H9 (cell line): ENCODE data around the gene KCNN2. TPM values are rescaled to one million over a fixed set of nuclear protein-coding genes. Genes with fewer than 3 reads are reported as not detected.

Experiments used
- DNase-seq: peaks from one replicate; pipeline ENCODE4 v3.0.0-alpha.2; 2017
- H2AFZ ChIP-seq: one replicate; pipeline ENCODE4 v1.6.1; 2013; ENCODE audit warnings: mild to moderate bottlenecking, low read length, control low read depth, moderate library complexity
- H2AK5ac ChIP-seq: 2 replicates; pipeline ENCODE4 v1.6.1; 2013; ENCODE audit warnings: low read length, control low read depth, mixed read lengths; ENCODE audit not compliant: insufficient read length
- H2BK120ac ChIP-seq: one replicate; pipeline ENCODE4 v1.6.1; 2013; ENCODE audit warnings: low read depth, mild to moderate bottlenecking, low read length, control low read depth, inconsistent platforms; ENCODE audit not compliant: poor library complexity, severe bottlenecking
- H2BK12ac ChIP-seq: 2 replicates; pipeline ENCODE4 v1.6.1; 2013; ENCODE audit warnings: low read length, control low read depth, mixed read lengths, low read depth; ENCODE audit not compliant: insufficient read length
- H2BK15ac ChIP-seq: 2 replicates; pipeline ENCODE4 v1.6.1; 2013; ENCODE audit warnings: low read depth, low read length, control low read depth
- H2BK20ac ChIP-seq: one replicate; pipeline ENCODE4 v1.6.1; 2013; ENCODE audit warnings: low read depth, mild to moderate bottlenecking, low read length, control low read depth, inconsistent platforms; ENCODE audit not compliant: poor library complexity, severe bottlenecking
- H2BK5ac ChIP-seq: 2 replicates; pipeline ENCODE4 v1.6.1; 2013; ENCODE audit warnings: low read length, control low read depth, mixed read lengths; ENCODE audit not compliant: insufficient read length
- H3K14ac ChIP-seq: 2 replicates; pipeline ENCODE4 v1.6.1; 2013; ENCODE audit warnings: low read length, control low read depth; ENCODE audit not compliant: insufficient read depth
- H3K18ac ChIP-seq: 2 replicates; pipeline ENCODE4 v1.6.1; 2013; ENCODE audit warnings: low read depth, mild to moderate bottlenecking, mixed read lengths, low read length, control low read depth; ENCODE audit not compliant: insufficient read length
- H3K23ac ChIP-seq: 2 replicates; pipeline ENCODE4 v1.6.1; 2013; ENCODE audit warnings: low read length, control low read depth, mixed read lengths, low read depth; ENCODE audit not compliant: insufficient read length
- H3K23me2 ChIP-seq: 2 replicates; pipeline ENCODE4 v1.6.1; 2013; ENCODE audit warnings: low read depth, mild to moderate bottlenecking, mixed read lengths, low read length, control low read depth; ENCODE audit not compliant: insufficient read length, poor library complexity, severe bottlenecking
- H3K27ac ChIP-seq: 2 replicates; pipeline ENCODE4 v1.5.1; 2013; ENCODE audit warnings: low read length, control low read depth, mixed read lengths, low read depth; ENCODE audit not compliant: insufficient read length
- H3K27me3 ChIP-seq: 2 replicates; pipeline ENCODE4 v1.6.1; 2013; ENCODE audit warnings: low read length, control low read depth, inconsistent platforms; ENCODE audit not compliant: insufficient read depth
- H3K4ac ChIP-seq: 2 replicates; pipeline ENCODE4 v1.6.1; 2013; ENCODE audit warnings: low read depth, mild to moderate bottlenecking, control low read depth, inconsistent platforms, low read length, moderate library complexity
- H3K4me1 ChIP-seq: 2 replicates; pipeline ENCODE4 v1.6.1; 2013; ENCODE audit warnings: low read length, control low read depth, inconsistent platforms; ENCODE audit not compliant: insufficient read depth
- H3K4me2 ChIP-seq: 2 replicates; pipeline ENCODE4 v1.6.1; 2013; ENCODE audit warnings: low read length, control low read depth, mixed read lengths; ENCODE audit not compliant: insufficient read length, insufficient read depth
- H3K56ac ChIP-seq: 2 replicates; pipeline ENCODE4 v1.6.1; 2013; ENCODE audit warnings: low read depth, mild to moderate bottlenecking, mixed read lengths, low read length, control low read depth; ENCODE audit not compliant: insufficient read length
- H3K79me1 ChIP-seq: 2 replicates; pipeline ENCODE4 v1.6.1; 2013; ENCODE audit warnings: low read depth, mild to moderate bottlenecking, moderate library complexity, low read length, control low read depth, inconsistent platforms; ENCODE audit not compliant: insufficient read depth, poor library complexity, severe bottlenecking
- H3K79me2 ChIP-seq: 2 replicates; pipeline ENCODE4 v1.6.1; 2013; ENCODE audit warnings: low read length, control low read depth, inconsistent platforms; ENCODE audit not compliant: insufficient read depth
- H3K9ac ChIP-seq: 2 replicates; pipeline ENCODE4 v1.6.1; 2013; ENCODE audit warnings: low read length, control low read depth, mixed read lengths; ENCODE audit not compliant: insufficient read length; ENCODE audit errors: extremely low read depth
- H3K9me3 ChIP-seq: one replicate; pipeline ENCODE4 v1.6.1; 2013; ENCODE audit warnings: low read depth, low read length, inconsistent platforms; ENCODE audit not compliant: control insufficient read depth
- H3T11ph ChIP-seq: one replicate; pipeline ENCODE4 v1.6.1; 2013; ENCODE audit warnings: mild to moderate bottlenecking, low read length, control low read depth, inconsistent platforms
- H4K20me1 ChIP-seq: one replicate; pipeline ENCODE4 v1.6.1; 2013; ENCODE audit not compliant: control insufficient read depth, insufficient read length, insufficient read depth
- H4K5ac ChIP-seq: 2 replicates; pipeline ENCODE4 v1.6.1; 2013; ENCODE audit warnings: low read depth, mild to moderate bottlenecking, mixed read lengths, low read length, control low read depth; ENCODE audit not compliant: insufficient read length
- H4K8ac ChIP-seq: replicated peaks from 2 replicates; pipeline ENCODE4 v1.6.1; 2013; ENCODE audit warnings: low read length, control low read depth, mixed read lengths, low read depth; ENCODE audit not compliant: insufficient read length
- H4K91ac ChIP-seq: 2 replicates; pipeline ENCODE4 v1.6.1; 2013; ENCODE audit warnings: low read depth, mild to moderate bottlenecking, moderate library complexity, mixed read lengths, low read length, control low read depth; ENCODE audit not compliant: insufficient read length
- H3K27ac Mint-ChIP-seq, 3 experiments: 2 replicates in 2 of 3; 3 replicates in 1 of 3; pipeline ENCODE4 v1.8.0; 2020 to 2021; ENCODE audit warnings: mixed read lengths in 3 of 3, mild to moderate bottlenecking in 1 of 3, moderate library complexity in 1 of 3
- H3K27me3 Mint-ChIP-seq: 2 replicates; pipeline ENCODE4 v1.8.0; 2021; ENCODE audit warnings: low read depth, mild to moderate bottlenecking, moderate library complexity, mixed read lengths
- H3K36me3 Mint-ChIP-seq, 3 experiments: 2 replicates in 2 of 3; 3 replicates in 1 of 3; pipeline ENCODE4 v1.8.0; 2020 to 2021; ENCODE audit warnings: low read depth in 3 of 3, mixed read lengths in 3 of 3; ENCODE audit not compliant: insufficient read depth in 1 of 3
- H3K4me1 Mint-ChIP-seq, 2 experiments: 2 replicates each; pipeline ENCODE4 v1.8.0; 2020; ENCODE audit warnings: mixed read lengths in 2 of 2
- H3K4me3 Mint-ChIP-seq, 2 experiments: 2 replicates in 1 of 2; 3 replicates in 1 of 2; pipeline ENCODE4 v1.8.0; 2020 to 2021; ENCODE audit warnings: mild to moderate bottlenecking in 2 of 2, mixed read lengths in 2 of 2, moderate library complexity in 1 of 2
- H3K9me3 Mint-ChIP-seq, 2 experiments: 2 replicates in 1 of 2; 3 replicates in 1 of 2; pipeline ENCODE4 v1.8.0; 2020; ENCODE audit warnings: mild to moderate bottlenecking in 2 of 2, mixed read lengths in 2 of 2, moderate library complexity in 1 of 2
- WGBS: extraction: QIAGEN DNeasy Blood & Tissue Kit; methylation state at CpG from one replicate; pipeline ENCODE4 v1.1.7; 2013; ENCODE audit warnings: missing lambda C conversion rate, low lambda C conversion rate, mixed read lengths; ENCODE audit not compliant: insufficient read length; ENCODE audit errors: extremely low coverage; 5-methylcytosine and 5-hydroxymethylcytosine counted together
- total RNA-seq: library from RNA; stranded (reverse); gene quantifications from 2 replicates; pipeline ENCODE4 v1.2.1, GENCODE V29; 2021
- TF ChIP-seq, protein P1 (sequence below): fragments of 200-600 bp; sonication (generic); conservative IDR thresholded peaks from 3 replicates; pipeline ENCODE4 v1.8.0; 2021; ENCODE audit warnings: antibody characterized with exemption, mild to moderate bottlenecking

The KCNN2 gene
- total RNA-seq, 1 experiment from 2014 or later, result 21.0 TPM

DNA sequence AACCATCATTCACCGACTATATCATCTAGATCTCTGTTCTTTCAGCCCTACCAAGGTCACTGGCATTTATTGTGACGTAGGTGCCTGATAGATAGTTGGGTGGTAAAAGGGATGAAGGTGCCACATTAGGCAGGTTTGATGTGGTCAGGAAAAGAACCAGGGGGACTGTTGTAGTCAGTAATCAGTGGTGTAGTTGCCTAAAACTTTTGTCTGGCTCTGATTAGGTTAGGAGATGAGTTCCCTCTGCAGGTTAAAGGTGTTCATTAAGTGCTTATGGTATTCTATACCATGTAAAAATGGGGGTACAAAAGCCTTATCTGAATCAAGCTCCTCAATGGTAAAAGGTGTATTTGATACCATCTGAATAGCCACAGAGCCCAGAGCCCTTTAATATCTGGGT is 55.6 kb downstream of the KCNN2 start:
- no peak overlapping the region for H3K18ac ChIP-seq
- no peaks in the 10 kb centered on the region for H3K27me3 ChIP-seq
- H4K20me1 ChIP-seq, result no peaks in the 10 kb centered on the region
- H3K23me2 ChIP-seq, result no peaks in the 10 kb centered on the region
- H3K4me1 ChIP-seq, result no peaks in the 10 kb centered on the region; the same call in 1 of the 2 replicates
- no peak overlapping the region for H4K5ac ChIP-seq
- no peak overlapping the region for H3K9ac ChIP-seq
- Mint-ChIP-seq H3K4me3 (no peak overlapping the region), H3K4me1 (peaks cover 15 to 29% of the 10 kb centered on the region in 2 experiments; a peak in 3 of 4 replicates), H3K27me3 (no peaks in the 10 kb centered on the region), H3K9me3 (no peaks in the 10 kb centered on the region), H3K36me3 (peaks cover 0 to 1% (median 0%) of the 10 kb centered on the region in 3 experiments; a peak in 1 of 7 replicates), H3K27ac (peak overlapping the region in 1 of 3 experiments; percentile 74; a peak in 2 of 7 replicates)
- TF ChIP-seq, protein P1, sequence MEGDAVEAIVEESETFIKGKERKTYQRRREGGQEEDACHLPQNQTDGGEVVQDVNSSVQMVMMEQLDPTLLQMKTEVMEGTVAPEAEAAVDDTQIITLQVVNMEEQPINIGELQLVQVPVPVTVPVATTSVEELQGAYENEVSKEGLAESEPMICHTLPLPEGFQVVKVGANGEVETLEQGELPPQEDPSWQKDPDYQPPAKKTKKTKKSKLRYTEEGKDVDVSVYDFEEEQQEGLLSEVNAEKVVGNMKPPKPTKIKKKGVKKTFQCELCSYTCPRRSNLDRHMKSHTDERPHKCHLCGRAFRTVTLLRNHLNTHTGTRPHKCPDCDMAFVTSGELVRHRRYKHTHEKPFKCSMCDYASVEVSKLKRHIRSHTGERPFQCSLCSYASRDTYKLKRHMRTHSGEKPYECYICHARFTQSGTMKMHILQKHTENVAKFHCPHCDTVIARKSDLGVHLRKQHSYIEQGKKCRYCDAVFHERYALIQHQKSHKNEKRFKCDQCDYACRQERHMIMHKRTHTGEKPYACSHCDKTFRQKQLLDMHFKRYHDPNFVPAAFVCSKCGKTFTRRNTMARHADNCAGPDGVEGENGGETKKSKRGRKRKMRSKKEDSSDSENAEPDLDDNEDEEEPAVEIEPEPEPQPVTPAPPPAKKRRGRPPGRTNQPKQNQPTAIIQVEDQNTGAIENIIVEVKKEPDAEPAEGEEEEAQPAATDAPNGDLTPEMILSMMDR, result no peak
- no peak overlapping the region for H3K27ac ChIP-seq
- H2BK15ac ChIP-seq, result no peak overlapping the region
- no peak overlapping the region for H3K56ac ChIP-seq
- no peak overlapping the region for H3K4ac ChIP-seq
- no peaks in the 10 kb centered on the region for H3K9me3 ChIP-seq
- H4K91ac ChIP-seq, result no peak overlapping the region
- H3K79me2 ChIP-seq, result peaks cover 2% of the 10 kb centered on the region; the same call in 1 of the 2 replicates
- H3K23ac ChIP-seq, result no peak overlapping the region
- WGBS, result no CpG with 5 or more reads among the region's 2 CpGs
- no peaks in the 10 kb centered on the region for H3K79me1 ChIP-seq
- H2BK20ac ChIP-seq, result no peak overlapping the region
- DNase-seq, result no peak
- H3K4me2 ChIP-seq, result no peak overlapping the region
- H2BK5ac ChIP-seq, result no peak overlapping the region
- no peak overlapping the region for H2AK5ac ChIP-seq
- H2BK12ac ChIP-seq, result no peak overlapping the region
- no peak overlapping the region for H3K14ac ChIP-seq
- H4K8ac ChIP-seq, result no peak overlapping the region
- H2BK120ac ChIP-seq, result no peak overlapping the region
- no peak overlapping the region for H3T11ph ChIP-seq
- no peak overlapping the region for H2AFZ ChIP-seq
